Osteoblast (primary cell): Measurements from ENCODE around the gene GYPC. TPM values are rescaled to one million over a fixed set of nuclear protein-coding genes. Genes with fewer than 3 reads are reported as not detected.

Experiments used
- DNase-seq: peaks from one replicate; pipeline ENCODE4 v3.0.0; 2011; ENCODE audit warnings: low spot score, mixed read lengths; ENCODE audit not compliant: insufficient read length; ENCODE audit errors: missing footprints
- H2AFZ ChIP-seq: 2 replicates; pipeline ENCODE4 v1.6.0; 2011; ENCODE audit warnings: mild to moderate bottlenecking, low read length
- H3K27ac ChIP-seq: 2 replicates; pipeline ENCODE4 v1.5.1; 2011; ENCODE audit warnings: mild to moderate bottlenecking, low read depth, low read length, moderate library complexity
- H3K27me3 ChIP-seq: 2 replicates; pipeline ENCODE4 v1.6.0; 2012; ENCODE audit warnings: mild to moderate bottlenecking, control low read depth, inconsistent platforms, low read length, moderate library complexity; ENCODE audit not compliant: insufficient read depth
- H3K36me3 ChIP-seq: 2 replicates; pipeline ENCODE4 v1.5.1; 2011; ENCODE audit warnings: mild to moderate bottlenecking, low read length, control low read depth, moderate library complexity; ENCODE audit not compliant: insufficient read depth
- H3K4me1 ChIP-seq: 2 replicates; pipeline ENCODE4 v1.5.1; 2011; ENCODE audit warnings: mild to moderate bottlenecking, low read length, control low read depth, moderate library complexity; ENCODE audit not compliant: insufficient read depth
- H3K4me2 ChIP-seq: 2 replicates; pipeline ENCODE4 v1.6.0; 2011; ENCODE audit warnings: mild to moderate bottlenecking, low read length; ENCODE audit not compliant: insufficient read depth
- H3K4me3 ChIP-seq: fragments of 200-600 bp; sonication (generic); 3 replicates; pipeline ENCODE4 v1.5.1; 2012; ENCODE audit warnings: mild to moderate bottlenecking, low read length, inconsistent platforms; ENCODE audit not compliant: insufficient read depth
- H3K79me2 ChIP-seq: 2 replicates; pipeline ENCODE4 v1.6.0; 2012; ENCODE audit warnings: mild to moderate bottlenecking, low read length, control low read depth, inconsistent platforms; ENCODE audit not compliant: insufficient read depth
- H3K9me3 ChIP-seq: 2 replicates; pipeline ENCODE4 v1.5.1; 2011; ENCODE audit warnings: low read depth, low read length, control low read depth
- H4K20me1 ChIP-seq: 2 replicates; pipeline ENCODE4 v1.6.0; 2012; ENCODE audit warnings: mild to moderate bottlenecking, low read length, control low read depth; ENCODE audit not compliant: insufficient read depth
- CTCF ChIP-seq: IDR thresholded peaks from 2 replicates; pipeline ENCODE4 v1.5.1; 2011; ENCODE audit warnings: mild to moderate bottlenecking, low read depth, low read length, moderate library complexity; ENCODE audit errors: extremely low read depth
- total RNA-seq: library from RNA; depleted of rRNA; stranded (reverse); fragments of >200 nt; gene quantifications from 2 replicates; pipeline ENCODE4 v1.2.3, GENCODE V29; 2012

The GYPC gene
- total RNA-seq, 1 donor = 101 TPM

DNA sequence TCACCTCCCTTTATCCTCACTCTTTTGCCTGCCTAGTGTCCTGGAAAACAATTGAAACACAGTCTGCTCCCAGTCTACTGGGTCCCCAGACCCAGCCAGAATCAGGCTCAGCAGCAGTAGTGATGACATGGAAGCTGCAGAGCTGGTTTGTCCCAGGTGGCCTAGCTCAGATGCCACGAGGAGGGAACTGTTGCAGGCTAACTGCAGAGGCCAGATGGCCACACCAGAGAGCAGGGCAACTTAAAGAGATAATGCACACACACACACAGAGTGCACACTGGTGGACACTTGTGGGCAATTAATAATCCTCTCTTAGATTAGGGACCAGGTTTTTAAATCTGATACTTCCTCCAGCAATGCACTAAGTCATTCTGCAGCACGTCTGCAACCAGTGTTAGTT, 42.4 kb downstream of the GYPC start:
- DNase-seq = no peak
- H3K27me3 ChIP-seq = no peaks in the 10 kb centered on the region
- no peaks in the 10 kb centered on the region for H3K79me2 ChIP-seq
- no peak overlapping the region for H2AFZ ChIP-seq
- TF ChIP-seq CTCF = no peak
- H3K36me3 ChIP-seq = no peaks in the 10 kb centered on the region
- H3K4me1 ChIP-seq = no peaks in the 10 kb centered on the region
- H3K4me2 ChIP-seq = no peak overlapping the region
- no peaks in the 10 kb centered on the region for H4K20me1 ChIP-seq
- no peak overlapping the region for H3K4me3 ChIP-seq
- H3K9me3 ChIP-seq = no peaks in the 10 kb centered on the region
- no peak overlapping the region for H3K27ac ChIP-seq

DNA sequence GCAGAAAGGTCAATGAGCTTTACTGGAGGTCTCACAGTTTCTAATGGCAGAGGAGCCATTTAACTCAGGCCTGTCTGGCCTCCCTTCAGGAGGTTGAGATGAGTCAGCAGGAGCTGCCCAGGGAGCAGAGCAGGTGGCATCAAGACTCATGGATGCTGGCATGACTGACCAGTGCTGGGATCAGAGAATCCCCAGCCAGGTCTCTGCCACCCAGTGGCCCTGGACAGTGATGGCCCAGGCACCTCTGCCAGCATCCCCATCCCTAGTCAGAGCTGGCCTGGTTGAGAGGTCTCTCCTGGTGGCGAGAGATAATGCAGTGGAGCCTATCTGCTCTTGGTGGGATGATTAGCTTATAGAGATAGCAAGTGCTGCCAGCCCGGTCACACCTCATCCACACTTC, 43.1 kb downstream of the GYPC start:
- Histone ChIP-seq H3K9me3 (no peaks in the 10 kb centered on the region), H3K27ac (no peak overlapping the region), H4K20me1 (no peaks in the 10 kb centered on the region), H3K27me3 (no peaks in the 10 kb centered on the region), H3K4me3 (no peak overlapping the region), H3K4me1 (no peaks in the 10 kb centered on the region), H3K36me3 (no peaks in the 10 kb centered on the region), H2AFZ (no peak overlapping the region), H3K79me2 (no peaks in the 10 kb centered on the region), H3K4me2 (no peak overlapping the region)
- no peak for DNase-seq
- TF ChIP-seq CTCF = no peak

GRCh38 chr2:126699716-126700581, 44.0 kb downstream of the GYPC start:
- no peak for TF ChIP-seq CTCF
- Histone ChIP-seq H3K36me3 (no peaks in the 10 kb centered on the region), H3K4me1 (no peaks in the 10 kb centered on the region), H4K20me1 (no peaks in the 10 kb centered on the region), H2AFZ (no peak overlapping the region), H3K9me3 (no peaks in the 10 kb centered on the region), H3K27ac (no peak overlapping the region), H3K79me2 (no peaks in the 10 kb centered on the region), H3K27me3 (no peaks in the 10 kb centered on the region), H3K4me2 (no peak overlapping the region), H3K4me3 (no peak overlapping the region)
- DNase-seq = no peak

GRCh38 chr2:126700677-126701076, 44.7 kb downstream of the GYPC start:
- no peaks in the 10 kb centered on the region for H3K36me3 ChIP-seq
- DNase-seq = no peak
- H3K27me3 ChIP-seq = no peaks in the 10 kb centered on the region
- no peaks in the 10 kb centered on the region for H3K9me3 ChIP-seq
- TF ChIP-seq CTCF = no peak
- H3K79me2 ChIP-seq = no peaks in the 10 kb centered on the region
- H2AFZ ChIP-seq = no peak overlapping the region
- H3K4me1 ChIP-seq = no peaks in the 10 kb centered on the region
- no peaks in the 10 kb centered on the region for H4K20me1 ChIP-seq
- H3K4me2 ChIP-seq = no peak overlapping the region
- H3K4me3 ChIP-seq = no peak overlapping the region
- H3K27ac ChIP-seq = no peak overlapping the region
